SK-N-SH treated with all-trans-retinoic acid at 6 μM for 48 hours (cell line): ENCODE results near the gene GCNA.

ENCODE experiments used
- BACH2 ChIP-seq: fragments of 250-450 bp; sonication (Bioruptor Pico); IDR thresholded peaks from 2 replicates; pipeline ENCODE4 v1.9.0; 2021; ENCODE audit warnings: mild to moderate bottlenecking, borderline replicate concordance
- CSRNP3 ChIP-seq: fragments of 250-450 bp; sonication (Bioruptor Pico); IDR thresholded peaks from 2 replicates; pipeline ENCODE4 v1.5.1; 2021; ENCODE audit warnings: mild to moderate bottlenecking, moderate library complexity
- GLIS3 ChIP-seq: fragments of 250-450 bp; sonication (Bioruptor Pico); IDR thresholded peaks from 2 replicates; pipeline ENCODE4 v1.5.0; 2020; ENCODE audit warnings: mild to moderate bottlenecking, moderate library complexity
- OSR1 ChIP-seq: fragments of 250-450 bp; sonication (Bioruptor Pico); IDR thresholded peaks from 2 replicates; pipeline ENCODE4 v1.8.0; 2022; ENCODE audit warnings: moderate library complexity, mild to moderate bottlenecking, inconsistent platforms
- PPARA ChIP-seq: fragments of 250-450 bp; sonication (Bioruptor Pico); IDR thresholded peaks from 2 replicates; pipeline ENCODE4 v1.5.0; 2020; ENCODE audit warnings: mild to moderate bottlenecking, borderline replicate concordance
- RARB ChIP-seq: fragments of 250-450 bp; sonication (Bioruptor Pico); IDR thresholded peaks from 2 replicates; pipeline ENCODE4 v1.8.0; 2021; ENCODE audit warnings: mild to moderate bottlenecking, moderate library complexity
- ZC3H10 ChIP-seq: fragments of 250-450 bp; sonication (Bioruptor Pico); IDR thresholded peaks from 2 replicates; pipeline ENCODE4 v1.5.1; 2021; ENCODE audit warnings: mild to moderate bottlenecking, moderate library complexity
- ZFP3 ChIP-seq: fragments of 250-450 bp; sonication (Bioruptor Pico); IDR thresholded peaks from 2 replicates; pipeline ENCODE4 v1.5.0; 2020; ENCODE audit warnings: mild to moderate bottlenecking, moderate library complexity
- ZNF70 ChIP-seq: fragments of 450-650 bp; formaldehyde crosslinking; IDR thresholded peaks from 2 replicates; pipeline ENCODE4 v1.5.0; 2020; ENCODE audit warnings: mild to moderate bottlenecking, moderate library complexity
- TF ChIP-seq, protein P1 (sequence below): fragments of 250-450 bp; sonication (Bioruptor Pico); IDR thresholded peaks from 2 replicates; pipeline ENCODE4 v1.8.0; 2020; ENCODE audit warnings: mild to moderate bottlenecking, moderate library complexity, borderline replicate concordance
- TF ChIP-seq, protein P2 (sequence below): fragments of 250-450 bp; sonication (Bioruptor Pico); IDR thresholded peaks from 2 replicates; pipeline ENCODE4 v1.5.0; 2020; ENCODE audit warnings: mild to moderate bottlenecking, moderate library complexity

GRCh38 chrX:71622576-71623450, 44.6 kb downstream of the GCNA start:
- TF ChIP-seq GLIS3 (no peak), ZC3H10 (CRISPR knock-in tag) (no peak), ZNF70 (CRISPR knock-in tag) (no peak), ZFP3 (CRISPR knock-in tag) (no peak), PPARA (CRISPR knock-in tag) (no peak), CSRNP3 (CRISPR knock-in tag) (no peak), RARB (no peak), OSR1 (CRISPR knock-in tag) (no peak), BACH2 (no peak)
- TF ChIP-seq, protein P1, sequence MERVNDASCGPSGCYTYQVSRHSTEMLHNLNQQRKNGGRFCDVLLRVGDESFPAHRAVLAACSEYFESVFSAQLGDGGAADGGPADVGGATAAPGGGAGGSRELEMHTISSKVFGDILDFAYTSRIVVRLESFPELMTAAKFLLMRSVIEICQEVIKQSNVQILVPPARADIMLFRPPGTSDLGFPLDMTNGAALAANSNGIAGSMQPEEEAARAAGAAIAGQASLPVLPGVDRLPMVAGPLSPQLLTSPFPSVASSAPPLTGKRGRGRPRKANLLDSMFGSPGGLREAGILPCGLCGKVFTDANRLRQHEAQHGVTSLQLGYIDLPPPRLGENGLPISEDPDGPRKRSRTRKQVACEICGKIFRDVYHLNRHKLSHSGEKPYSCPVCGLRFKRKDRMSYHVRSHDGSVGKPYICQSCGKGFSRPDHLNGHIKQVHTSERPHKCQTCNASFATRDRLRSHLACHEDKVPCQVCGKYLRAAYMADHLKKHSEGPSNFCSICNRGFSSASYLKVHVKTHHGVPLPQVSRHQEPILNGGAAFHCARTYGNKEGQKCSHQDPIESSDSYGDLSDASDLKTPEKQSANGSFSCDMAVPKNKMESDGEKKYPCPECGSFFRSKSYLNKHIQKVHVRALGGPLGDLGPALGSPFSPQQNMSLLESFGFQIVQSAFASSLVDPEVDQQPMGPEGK (CRISPR knock-in tag): no peak
- TF ChIP-seq, protein P2, sequence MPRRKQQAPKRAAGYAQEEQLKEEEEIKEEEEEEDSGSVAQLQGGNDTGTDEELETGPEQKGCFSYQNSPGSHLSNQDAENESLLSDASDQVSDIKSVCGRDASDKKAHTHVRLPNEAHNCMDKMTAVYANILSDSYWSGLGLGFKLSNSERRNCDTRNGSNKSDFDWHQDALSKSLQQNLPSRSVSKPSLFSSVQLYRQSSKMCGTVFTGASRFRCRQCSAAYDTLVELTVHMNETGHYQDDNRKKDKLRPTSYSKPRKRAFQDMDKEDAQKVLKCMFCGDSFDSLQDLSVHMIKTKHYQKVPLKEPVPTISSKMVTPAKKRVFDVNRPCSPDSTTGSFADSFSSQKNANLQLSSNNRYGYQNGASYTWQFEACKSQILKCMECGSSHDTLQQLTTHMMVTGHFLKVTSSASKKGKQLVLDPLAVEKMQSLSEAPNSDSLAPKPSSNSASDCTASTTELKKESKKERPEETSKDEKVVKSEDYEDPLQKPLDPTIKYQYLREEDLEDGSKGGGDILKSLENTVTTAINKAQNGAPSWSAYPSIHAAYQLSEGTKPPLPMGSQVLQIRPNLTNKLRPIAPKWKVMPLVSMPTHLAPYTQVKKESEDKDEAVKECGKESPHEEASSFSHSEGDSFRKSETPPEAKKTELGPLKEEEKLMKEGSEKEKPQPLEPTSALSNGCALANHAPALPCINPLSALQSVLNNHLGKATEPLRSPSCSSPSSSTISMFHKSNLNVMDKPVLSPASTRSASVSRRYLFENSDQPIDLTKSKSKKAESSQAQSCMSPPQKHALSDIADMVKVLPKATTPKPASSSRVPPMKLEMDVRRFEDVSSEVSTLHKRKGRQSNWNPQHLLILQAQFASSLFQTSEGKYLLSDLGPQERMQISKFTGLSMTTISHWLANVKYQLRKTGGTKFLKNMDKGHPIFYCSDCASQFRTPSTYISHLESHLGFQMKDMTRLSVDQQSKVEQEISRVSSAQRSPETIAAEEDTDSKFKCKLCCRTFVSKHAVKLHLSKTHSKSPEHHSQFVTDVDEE (CRISPR knock-in tag): no peak
